IPS-20b (cell line): ENCODE results near the gene EDN2.

Experiments used
- H3K27ac ChIP-seq: one replicate; pipeline ENCODE4 v1.5.1; 2013; ENCODE audit warnings: low read length
- H3K27me3 ChIP-seq: 2 replicates; pipeline ENCODE4 v1.6.1; 2013; ENCODE audit warnings: mild to moderate bottlenecking, low read length, inconsistent platforms; ENCODE audit not compliant: insufficient read depth
- H3K36me3 ChIP-seq: 2 replicates; pipeline ENCODE4 v1.6.1; 2013; ENCODE audit warnings: low read depth, mild to moderate bottlenecking, inconsistent platforms, low read length, moderate library complexity; ENCODE audit not compliant: insufficient read depth
- H3K4me1 ChIP-seq: 2 replicates; pipeline ENCODE4 v1.6.1; 2013; ENCODE audit warnings: mild to moderate bottlenecking, control low read depth, inconsistent platforms, low read length, moderate library complexity; ENCODE audit not compliant: insufficient read depth
- H3K4me3 ChIP-seq: 2 replicates; pipeline ENCODE4 v1.5.1; 2013; ENCODE audit warnings: mild to moderate bottlenecking, low read length, inconsistent platforms
- H3K9ac ChIP-seq: 2 replicates; pipeline ENCODE4 v1.6.1; 2013; ENCODE audit warnings: low read depth, mild to moderate bottlenecking, inconsistent platforms, low read length, moderate library complexity
- H3K9me3 ChIP-seq: 2 replicates; pipeline ENCODE4 v1.6.1; 2013; ENCODE audit warnings: mild to moderate bottlenecking, low read depth, low read length, inconsistent platforms; ENCODE audit not compliant: insufficient read depth

Gene EDN2

GRCh38 chr1:41479000-41479807 lies 5.3 kb downstream of the EDN2 start:
- H3K4me3 ChIP-seq = no peak overlapping the region
- no peak overlapping the region for H3K27ac ChIP-seq
- no peaks in the 10 kb centered on the region for H3K36me3 ChIP-seq
- no peaks in the 10 kb centered on the region for H3K9me3 ChIP-seq
- no peaks in the 10 kb centered on the region for H3K27me3 ChIP-seq
- H3K9ac ChIP-seq = no peak overlapping the region
- peaks cover 4% of the 10 kb centered on the region; the same call in 1 of the 2 replicates for H3K4me1 ChIP-seq

- H3K27me3 ChIP-seq = no peaks in the 10 kb centered on the region
- H3K36me3 ChIP-seq = no peaks in the 10 kb centered on the region
- H3K4me1 ChIP-seq = peaks cover 4% of the 10 kb centered on the region; the same call in 1 of the 2 replicates
- no peak overlapping the region for H3K4me3 ChIP-seq
- H3K27ac ChIP-seq = no peak overlapping the region
- H3K9me3 ChIP-seq = no peaks in the 10 kb centered on the region
- H3K9ac ChIP-seq = no peak overlapping the region
These were observed 6.2 kb downstream of the EDN2 start for GRCh38 chr1:41478118-41478748.

DNA sequence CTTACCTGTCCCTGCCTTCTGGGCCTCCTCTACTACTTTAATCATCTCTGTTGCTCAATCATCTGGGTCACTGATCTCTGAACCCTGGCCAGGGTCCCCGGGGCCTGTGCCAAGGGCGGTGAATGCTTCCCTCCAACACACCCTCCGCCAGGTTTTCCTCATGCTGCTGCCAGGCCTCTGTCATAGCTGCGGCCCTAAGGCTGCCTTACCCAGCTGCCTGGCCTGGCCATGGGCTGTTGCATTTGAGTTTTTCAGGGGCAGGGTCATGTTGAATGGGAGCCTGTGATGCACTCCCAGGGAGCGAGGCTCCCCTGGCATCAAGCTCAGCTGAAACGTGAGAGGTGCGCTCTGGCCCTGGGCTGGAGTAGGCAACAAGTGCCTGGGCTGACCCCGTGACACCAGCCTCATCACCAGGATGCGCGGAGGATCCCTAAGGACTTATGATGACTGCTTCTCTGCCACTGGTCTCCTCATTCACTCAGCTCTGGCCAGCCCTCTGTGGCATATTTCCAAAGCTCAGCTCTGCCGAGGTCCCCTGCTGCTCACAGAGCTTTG lies 7.6 kb downstream of the EDN2 start:
- H3K27me3 ChIP-seq = no peaks in the 10 kb centered on the region
- H3K4me1 ChIP-seq = no peaks in the 10 kb centered on the region
- H3K4me3 ChIP-seq = no peak overlapping the region
- no peaks in the 10 kb centered on the region for H3K9me3 ChIP-seq
- H3K27ac ChIP-seq = no peak overlapping the region
- no peaks in the 10 kb centered on the region for H3K36me3 ChIP-seq
- no peak overlapping the region for H3K9ac ChIP-seq

DNA sequence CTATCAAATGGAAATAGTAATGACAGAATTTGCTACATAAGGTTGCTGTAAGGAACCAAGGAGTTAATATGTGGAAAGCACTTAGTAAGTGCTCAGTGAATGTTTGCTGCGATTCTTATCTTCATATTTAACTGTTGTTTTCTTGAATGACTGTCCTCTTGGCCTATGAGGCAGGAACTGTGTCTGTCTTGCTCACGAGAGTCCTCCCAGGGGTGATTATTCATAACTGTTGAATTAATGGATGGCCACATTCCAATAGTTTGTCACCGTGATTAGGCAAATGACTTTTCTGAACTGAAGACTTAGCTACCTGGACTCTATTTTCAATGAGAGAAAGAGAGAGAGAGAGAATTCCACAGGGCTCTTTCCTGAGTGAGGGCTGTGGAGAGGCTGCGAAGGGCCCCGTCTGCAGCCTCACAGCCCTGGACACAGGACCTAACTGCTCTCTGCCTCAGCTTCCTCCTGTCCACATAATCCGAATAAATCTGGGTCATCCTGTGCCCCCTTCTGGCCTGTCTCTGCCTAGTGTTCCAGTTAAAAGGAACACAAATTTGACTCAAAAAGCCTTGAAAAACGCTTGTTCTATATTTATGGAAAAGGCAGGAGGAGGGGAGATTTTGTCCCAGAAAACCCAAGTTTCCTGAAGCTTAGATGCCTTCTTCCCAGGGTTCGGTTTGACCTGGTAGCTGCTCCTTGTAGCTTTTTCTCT lies 8.5 kb downstream of the EDN2 start:
- no peaks in the 10 kb centered on the region for H3K4me1 ChIP-seq
- no peak overlapping the region for H3K27ac ChIP-seq
- no peak overlapping the region for H3K4me3 ChIP-seq
- no peaks in the 10 kb centered on the region for H3K9me3 ChIP-seq
- H3K36me3 ChIP-seq = no peaks in the 10 kb centered on the region
- H3K27me3 ChIP-seq = no peaks in the 10 kb centered on the region
- H3K9ac ChIP-seq = no peak overlapping the region

GRCh38 chr1:41475346-41475745 lies 9.1 kb downstream of the EDN2 start:
- Histone ChIP-seq H3K27ac (no peak overlapping the region), H3K4me1 (no peaks in the 10 kb centered on the region), H3K27me3 (no peaks in the 10 kb centered on the region), H3K9me3 (no peaks in the 10 kb centered on the region), H3K9ac (no peak overlapping the region; the same call in 1 of the 2 replicates), H3K36me3 (no peaks in the 10 kb centered on the region), H3K4me3 (no peak overlapping the region)

GRCh38 chr1:41474490-41475271 lies 9.8 kb downstream of the EDN2 start:
- Histone ChIP-seq H3K36me3 (no peaks in the 10 kb centered on the region), H3K27ac (no peak overlapping the region), H3K9ac (no peak overlapping the region; the same call in 1 of the 2 replicates), H3K27me3 (no peaks in the 10 kb centered on the region), H3K4me1 (no peaks in the 10 kb centered on the region), H3K4me3 (no peak overlapping the region), H3K9me3 (no peaks in the 10 kb centered on the region)

DNA sequence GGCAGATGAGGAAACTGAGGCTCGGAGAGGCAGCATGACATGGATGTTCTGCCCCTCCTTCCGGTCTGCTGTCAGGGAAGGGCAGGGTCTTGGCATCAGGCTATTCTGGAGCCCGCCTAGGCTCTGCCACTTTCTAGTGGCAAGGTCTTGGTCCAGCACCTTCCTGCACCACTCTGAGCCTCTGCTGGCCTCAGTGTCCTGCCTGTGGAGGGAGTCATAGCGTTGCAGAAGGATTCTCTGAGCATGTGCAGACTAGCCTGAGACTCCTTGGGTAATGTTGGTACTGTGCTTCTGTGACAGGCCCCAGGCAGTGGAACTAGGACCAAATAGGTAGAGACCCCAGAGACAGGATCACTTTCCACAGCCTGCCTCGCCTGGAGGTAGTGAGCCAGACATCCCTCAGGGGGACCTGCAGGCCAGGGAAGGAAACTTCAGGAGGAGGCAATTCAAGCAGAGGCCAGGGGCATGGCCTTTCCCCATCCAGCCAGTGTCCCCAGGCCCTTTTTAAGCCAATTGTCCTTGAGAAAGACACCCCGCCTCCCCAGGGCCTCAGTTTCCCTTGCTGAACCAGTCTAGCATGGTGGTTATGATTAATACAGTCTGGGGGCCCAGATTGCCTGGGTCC lies 10.6 kb downstream of the EDN2 start:
- no peak overlapping the region for H3K4me3 ChIP-seq
- no peak overlapping the region for H3K9ac ChIP-seq
- no peaks in the 10 kb centered on the region for H3K4me1 ChIP-seq

DNA sequence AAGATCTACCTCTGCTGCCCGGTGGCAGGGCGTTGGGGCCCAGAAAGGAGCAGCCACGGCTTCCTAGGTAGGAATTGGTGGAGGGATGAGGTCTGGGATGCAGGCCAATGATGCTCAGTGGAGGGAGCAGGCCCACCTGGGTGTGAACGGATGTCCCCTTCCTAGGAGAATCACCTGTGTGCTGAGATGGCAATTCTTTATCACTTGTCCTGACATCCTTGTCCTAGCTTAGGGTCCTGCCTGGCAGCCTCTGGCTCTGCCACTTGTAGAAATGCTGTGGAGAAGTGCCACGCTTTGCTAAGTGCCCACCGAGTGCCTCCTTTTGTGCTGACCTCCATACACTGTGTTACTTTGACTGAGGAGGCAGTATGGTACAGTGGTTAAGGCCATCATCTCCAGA lies 12.8 kb downstream of the EDN2 start:
- no peaks in the 10 kb centered on the region for H3K27me3 ChIP-seq
- no peak overlapping the region for H3K4me3 ChIP-seq
- H3K27ac ChIP-seq = no peak overlapping the region
- H3K9ac ChIP-seq = no peak overlapping the region
- H3K9me3 ChIP-seq = no peaks in the 10 kb centered on the region
- H3K36me3 ChIP-seq = no peaks in the 10 kb centered on the region
- no peaks in the 10 kb centered on the region for H3K4me1 ChIP-seq

More for the DNA sequence above, 10.6 kb downstream of the EDN2 start:
- Histone ChIP-seq H3K9me3 (no peaks in the 10 kb centered on the region), H3K27ac (no peak overlapping the region), H3K27me3 (no peaks in the 10 kb centered on the region), H3K36me3 (no peaks in the 10 kb centered on the region)

GRCh38 chr1:41469706-41470105 lies 14.8 kb downstream of the EDN2 start:
- no peak overlapping the region for H3K27ac ChIP-seq
- H3K36me3 ChIP-seq = no peaks in the 10 kb centered on the region
- no peaks in the 10 kb centered on the region for H3K4me1 ChIP-seq
- H3K9me3 ChIP-seq = no peaks in the 10 kb centered on the region
- no peak overlapping the region for H3K9ac ChIP-seq
- no peaks in the 10 kb centered on the region for H3K27me3 ChIP-seq
- no peak overlapping the region for H3K4me3 ChIP-seq

DNA sequence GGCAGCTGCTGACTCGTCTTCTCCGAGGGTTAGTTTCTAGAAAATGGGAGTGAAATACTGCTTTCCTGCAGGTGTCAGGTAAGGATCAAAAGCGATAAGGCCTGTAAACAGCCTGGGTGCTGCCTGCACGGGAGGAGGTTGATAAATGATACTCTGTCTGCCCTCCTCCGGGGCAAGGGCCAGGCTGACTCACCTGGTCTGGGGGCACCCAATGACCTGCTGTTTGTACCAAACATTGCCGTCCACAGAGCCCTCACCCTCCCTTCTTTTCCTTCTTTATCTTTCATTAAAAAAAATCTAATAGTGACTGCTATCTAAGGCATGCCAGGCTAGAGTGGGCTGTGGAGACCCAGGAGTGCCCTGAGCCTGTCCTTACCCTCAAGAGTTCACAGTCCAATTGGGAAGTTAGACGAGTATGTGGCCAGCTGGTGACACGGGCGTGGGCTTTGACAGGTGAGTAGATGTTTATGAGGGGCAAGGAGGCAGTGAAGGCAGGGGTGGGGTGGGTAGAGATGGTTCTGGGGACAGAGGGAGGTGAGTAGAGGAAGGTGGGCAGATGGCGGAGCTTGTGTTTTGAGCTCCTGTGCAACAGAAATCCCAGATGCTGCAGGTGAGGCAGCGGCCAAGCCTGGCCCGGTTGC lies 16.2 kb downstream of the EDN2 start:
- H3K27ac ChIP-seq = no peak overlapping the region
- H3K36me3 ChIP-seq = no peaks in the 10 kb centered on the region
- no peaks in the 10 kb centered on the region for H3K9me3 ChIP-seq
- no peak overlapping the region for H3K4me3 ChIP-seq
- no peak overlapping the region for H3K9ac ChIP-seq
- H3K27me3 ChIP-seq = no peaks in the 10 kb centered on the region
- H3K4me1 ChIP-seq = no peaks in the 10 kb centered on the region
